NCI-H69 (cell line): ENCODE results near the gene PDLIM3.
"Not testable (repeated sequence)": the region's sequence is repeated elsewhere in the genome, so short reads cannot be mapped to it uniquely, and the experiment has no call there.

Experiments used
- DNase-seq: peaks from one replicate; lab custom pipeline; 2025; lab: John Stamatoyannopoulos, UW

Gene PDLIM3

DNA sequence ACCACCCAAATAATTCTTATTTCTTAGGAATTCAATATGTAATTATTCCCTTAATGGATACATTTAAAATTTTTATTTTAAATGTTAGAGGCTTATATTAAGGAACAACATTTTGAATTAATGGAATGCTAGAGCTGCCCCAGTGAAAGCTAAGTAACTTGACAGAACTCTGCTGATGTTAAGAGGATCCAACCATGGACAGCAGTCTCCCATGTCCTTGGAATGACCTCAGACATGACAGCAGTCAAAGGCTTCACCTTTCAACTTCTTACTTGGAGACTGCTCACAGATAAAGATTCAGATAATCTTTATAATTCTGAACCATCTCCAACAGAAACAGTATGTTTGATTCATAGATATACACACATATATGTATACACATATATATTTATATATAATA is 17.2 kb downstream of the PDLIM3 start:
- no peak for DNase-seq

DNA sequence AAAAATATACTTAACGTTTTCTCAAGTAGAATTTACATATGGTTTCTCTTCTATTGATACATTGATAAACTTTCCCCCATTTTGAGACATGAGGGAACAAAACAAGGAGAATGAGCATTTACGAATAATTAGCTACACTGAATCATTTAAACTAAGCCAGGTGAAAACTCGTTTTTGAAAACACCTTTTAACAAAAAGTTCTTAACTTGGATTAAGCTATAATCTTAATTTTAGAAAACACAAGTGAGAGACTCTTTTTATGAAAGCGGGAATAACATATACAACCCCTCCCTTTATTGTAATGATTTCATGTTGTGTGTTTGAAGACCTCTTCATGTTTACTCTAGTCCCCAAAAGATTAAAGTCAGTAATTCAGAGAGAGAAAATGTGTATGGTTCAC is 20.1 kb downstream of the PDLIM3 start:
- no peak for DNase-seq

DNA sequence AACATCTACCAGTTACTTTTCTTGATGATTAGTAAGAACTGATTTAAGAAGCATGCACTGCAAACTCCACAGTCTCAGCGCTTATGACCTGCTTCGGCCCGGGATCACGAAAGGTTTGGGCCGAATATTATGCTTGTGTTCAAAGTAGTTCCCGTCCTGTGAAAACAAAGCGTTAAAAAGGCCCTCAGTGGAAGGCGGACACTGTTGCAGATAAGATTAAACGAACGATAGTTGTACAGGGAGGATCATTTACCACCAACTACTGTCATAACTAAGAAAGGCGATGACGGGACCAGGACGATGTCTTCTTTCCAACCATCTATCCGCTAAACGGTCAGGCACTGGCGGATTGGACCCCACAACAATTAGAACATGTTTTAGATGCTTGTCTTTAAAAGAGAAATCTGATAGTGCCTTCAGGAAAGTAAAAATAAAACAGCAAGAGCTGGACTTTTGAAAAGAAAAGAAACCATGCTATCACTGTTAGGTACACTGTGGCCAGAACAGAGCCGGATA is 21.1 kb downstream of the PDLIM3 start:
- no peak for DNase-seq

DNA sequence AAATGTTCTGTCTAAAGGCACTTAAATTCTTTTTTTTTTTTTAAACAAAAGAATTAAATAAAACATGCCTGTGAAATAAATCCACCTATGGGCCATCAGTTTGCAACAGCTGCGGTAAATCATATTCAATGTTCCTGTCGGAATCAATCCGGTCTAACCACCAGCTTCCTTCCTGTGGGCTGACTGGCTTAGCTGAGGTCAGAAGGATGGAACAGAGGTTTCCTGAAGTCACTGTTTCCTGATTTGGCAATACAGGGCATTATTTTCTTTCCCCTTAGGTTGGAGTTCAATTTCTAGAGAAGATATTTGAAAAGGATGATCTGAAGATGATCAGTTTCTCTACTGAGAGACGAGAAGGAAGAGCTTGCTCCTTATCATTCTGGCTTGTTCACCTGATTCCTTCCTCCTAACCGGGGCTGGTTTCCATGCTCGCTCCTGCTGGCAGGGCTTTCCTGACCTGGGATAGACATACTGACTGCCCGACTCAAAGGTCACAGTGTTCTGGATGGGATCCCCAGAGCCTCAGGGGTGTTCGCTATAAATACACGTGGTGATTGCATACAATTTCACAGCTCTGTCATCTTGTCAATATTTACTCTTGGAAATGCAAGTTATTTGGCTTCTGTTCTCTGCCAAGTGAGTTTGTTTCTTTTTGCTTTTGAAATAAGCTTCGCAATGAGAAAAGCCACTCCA is 21.7 kb downstream of the PDLIM3 start:
- DNase-seq: no peak

DNA sequence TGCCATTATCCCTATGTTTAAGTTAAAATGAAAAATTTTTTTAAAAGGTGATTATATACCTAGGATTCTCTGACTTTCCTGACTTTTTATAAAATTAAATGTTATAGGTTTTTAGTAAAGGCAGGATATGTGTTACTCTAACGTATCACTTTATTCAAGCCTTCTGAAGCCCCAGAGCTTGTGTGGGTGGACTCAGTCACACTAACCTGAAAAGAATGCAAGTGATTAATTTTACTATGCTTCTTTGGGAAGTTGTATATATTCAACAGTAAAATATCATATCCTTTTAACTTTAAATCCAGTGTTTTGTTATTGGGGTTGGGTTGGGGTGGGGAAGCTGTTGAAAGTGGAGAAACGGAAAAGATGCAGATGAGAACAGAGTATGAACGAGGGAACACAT is 22.8 kb downstream of the PDLIM3 start:
- no peak for DNase-seq

DNA sequence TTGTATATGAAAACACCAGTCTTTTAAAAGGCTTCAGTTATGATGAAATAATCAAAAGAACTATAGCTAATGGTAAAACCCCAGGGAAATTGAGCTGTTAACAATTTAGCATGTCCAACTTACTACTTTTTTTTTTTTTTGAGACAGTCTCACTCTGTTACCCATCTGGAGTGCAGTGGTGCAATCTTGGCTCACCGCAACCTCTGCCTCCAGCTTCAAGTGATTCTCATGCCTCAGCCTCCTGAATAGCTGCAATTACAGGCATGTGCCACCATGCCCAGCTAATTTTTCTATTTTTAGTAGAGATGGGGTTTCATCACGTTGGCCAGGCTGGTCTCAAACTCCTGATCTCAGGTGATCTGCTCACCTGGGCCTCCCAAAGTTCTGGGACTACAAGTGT is 24.1 kb downstream of the PDLIM3 start:
- not testable (repeated sequence) for DNase-seq

DNA sequence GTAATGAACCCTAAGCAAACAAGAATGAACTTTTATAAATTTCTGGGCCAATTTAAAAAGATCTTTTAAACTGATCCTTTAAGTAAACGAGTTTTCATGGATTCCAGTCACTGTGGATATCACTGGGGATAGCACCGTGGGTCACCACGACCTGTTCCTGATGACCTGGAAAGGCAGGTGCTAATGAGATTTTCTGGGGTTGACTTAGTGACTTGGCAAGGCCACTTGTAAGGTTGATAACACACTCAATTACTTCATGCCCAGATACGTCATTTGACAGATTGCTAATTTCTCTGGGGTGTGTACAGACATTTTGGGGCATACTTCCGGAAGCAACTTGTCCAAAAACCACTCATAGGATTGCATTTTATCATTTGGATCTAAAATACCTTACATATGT is 24.5 kb downstream of the PDLIM3 start:
- DNase-seq: no peak

DNA sequence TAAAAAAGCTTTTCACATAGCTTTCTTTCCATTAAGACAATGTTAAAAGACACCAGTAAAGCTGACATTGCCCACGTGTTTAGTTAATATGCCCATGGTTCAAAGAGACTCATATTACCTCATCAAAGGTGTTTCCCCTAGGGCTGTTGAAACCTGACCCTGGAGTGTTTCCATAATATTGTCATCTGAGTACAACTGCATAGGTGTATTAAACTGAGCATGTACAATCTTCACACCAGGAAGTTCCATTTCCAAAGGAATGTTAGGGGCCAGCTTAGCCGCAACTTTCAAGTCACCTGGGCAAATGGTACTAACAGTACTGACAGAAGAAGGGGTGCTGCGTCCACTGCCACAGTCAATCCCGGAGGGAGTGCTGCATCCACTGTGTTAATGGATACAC is 27.1 kb downstream of the PDLIM3 start:
- DNase-seq: peak; percentile 28

DNA sequence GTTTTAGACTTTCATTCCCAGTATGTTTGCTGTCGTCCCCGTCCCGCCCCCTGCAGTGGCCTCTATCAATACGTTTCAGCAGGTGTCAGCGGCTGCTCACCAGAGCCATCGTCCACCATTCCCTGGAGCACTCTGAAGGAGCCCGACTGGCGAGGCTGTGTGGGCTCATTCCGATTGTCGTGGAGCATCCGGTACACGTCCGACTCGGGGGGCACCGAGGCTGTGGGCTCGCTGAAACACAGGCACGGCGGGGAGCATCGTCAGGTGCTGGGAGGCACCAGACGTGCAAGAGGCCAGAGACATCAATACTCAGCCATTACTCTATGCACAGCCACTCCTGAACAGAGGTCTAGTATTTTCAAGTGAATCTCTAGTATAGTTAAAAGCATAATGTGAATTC is 28.9 kb downstream of the PDLIM3 start:
- no peak for DNase-seq

DNA sequence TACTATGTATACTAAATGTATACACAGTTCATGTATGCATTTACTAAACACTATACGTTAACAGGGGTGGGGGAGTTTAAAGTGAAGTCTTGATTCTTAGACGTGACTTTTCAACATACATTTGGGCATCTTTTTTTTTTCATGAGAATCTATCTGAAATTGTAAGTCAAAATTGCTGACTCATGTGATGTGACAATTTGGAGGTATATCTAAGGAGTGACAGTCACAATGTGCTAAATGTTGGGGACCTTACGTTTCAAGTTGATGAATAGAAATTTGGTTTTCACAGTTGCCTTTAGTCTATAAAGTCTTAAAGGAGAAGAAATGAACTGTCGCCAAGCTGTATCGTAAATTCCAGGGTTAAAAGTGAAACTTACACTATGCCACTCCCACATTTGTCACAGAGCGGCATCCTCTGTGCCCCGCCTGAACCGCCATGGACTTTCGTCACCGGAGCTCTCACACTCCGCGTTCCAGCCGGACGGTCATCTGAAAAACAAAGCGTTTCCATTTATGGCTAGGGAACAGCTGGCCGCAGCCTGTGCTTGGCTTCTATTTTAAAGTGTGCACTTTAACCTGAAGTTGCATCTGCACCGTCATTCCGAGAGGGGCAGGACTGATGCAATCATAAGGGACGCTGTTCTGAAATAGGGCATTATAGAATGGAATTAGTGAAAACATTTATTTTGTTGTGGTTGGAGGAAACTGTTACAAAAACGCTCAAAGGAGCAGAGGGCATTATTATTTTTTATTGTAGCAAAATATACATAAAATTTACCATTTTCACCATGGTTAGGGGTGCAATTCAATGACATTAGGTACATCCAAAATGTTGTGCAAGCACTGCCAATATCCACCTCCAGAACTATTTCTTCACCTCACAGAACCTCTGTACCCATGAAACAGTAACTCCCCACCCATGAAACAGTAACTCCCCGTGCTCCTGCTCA is 30.9 kb downstream of the PDLIM3 start:
- peak; percentile 31 for DNase-seq

DNA sequence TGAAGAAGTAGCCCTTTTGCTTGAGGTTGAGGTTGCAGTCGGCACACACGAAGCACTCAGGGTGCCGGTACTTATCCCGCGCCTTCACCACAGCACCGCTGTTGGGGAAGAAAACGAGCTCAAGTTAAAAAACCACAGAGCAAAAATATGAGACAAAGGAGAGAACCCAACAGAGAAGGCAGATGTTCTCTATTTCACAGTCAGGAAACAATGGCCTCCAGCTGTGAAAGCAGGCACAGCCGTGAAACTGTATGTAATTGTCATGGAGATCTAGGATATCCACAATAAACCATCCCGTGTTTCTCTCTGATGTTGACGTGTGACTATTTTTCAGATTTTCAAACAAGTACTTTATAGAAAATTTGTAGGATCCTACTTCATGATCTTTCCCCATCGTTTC is 32.9 kb downstream of the PDLIM3 start:
- no peak for DNase-seq

DNA sequence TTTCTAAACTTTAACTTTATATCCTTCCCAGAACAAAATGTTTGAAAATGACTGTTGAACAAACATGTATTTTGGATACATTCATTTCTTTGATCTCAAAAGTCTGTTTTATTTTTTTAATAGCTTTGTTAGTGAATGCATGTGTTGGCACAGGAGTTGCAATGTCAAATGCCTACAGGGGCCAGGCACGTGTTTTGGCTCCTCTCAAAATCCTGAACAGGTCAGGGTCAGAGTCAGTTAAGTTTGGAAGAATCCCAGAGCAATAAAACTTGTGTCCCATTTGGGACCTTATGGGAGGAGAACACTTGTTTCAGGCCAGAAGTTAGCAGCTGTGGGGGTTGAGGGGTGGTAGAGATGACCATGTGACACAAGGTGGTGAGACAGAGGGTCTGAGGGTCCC is 34.7 kb downstream of the PDLIM3 start:
- DNase-seq: no peak

DNA sequence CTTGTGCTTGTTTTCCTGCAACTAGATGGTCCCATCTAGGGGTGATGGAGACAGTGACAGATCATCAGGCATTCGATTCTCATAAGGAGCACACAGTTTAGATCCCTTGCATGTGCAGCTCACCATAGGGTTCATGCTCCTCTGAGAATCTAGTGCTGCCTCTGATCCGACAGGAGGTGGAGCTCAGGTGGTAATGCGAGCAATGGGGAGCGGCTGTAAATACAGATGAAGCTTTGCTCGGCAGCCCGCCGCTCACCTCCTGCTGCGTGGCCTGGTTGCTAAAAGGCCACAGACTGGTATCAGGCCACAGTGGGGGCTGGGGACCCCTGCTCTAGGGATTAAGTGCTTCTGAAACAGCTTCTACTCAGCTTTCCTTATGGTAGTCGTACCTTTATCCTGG is 35.3 kb downstream of the PDLIM3 start:
- no peak for DNase-seq

DNA sequence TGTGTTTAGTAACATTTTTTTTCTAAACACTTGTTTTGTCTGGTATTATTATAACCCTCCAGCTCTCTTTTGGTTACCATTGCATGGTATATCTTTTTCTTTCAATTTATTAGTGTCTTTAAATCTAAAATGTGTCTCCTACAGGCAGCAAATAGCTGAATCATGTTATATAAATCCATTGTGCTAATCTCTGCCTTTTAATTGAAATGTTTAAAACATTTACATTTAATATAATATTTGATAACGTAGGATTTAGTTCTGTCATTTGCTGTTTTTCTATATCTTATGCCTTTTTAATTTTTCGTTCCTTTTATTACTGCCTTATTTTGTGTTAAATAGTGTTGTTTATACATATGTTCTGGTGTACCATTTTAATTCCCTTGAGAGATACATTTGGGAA is 46.7 kb downstream of the PDLIM3 start:
- no peak for DNase-seq

DNA sequence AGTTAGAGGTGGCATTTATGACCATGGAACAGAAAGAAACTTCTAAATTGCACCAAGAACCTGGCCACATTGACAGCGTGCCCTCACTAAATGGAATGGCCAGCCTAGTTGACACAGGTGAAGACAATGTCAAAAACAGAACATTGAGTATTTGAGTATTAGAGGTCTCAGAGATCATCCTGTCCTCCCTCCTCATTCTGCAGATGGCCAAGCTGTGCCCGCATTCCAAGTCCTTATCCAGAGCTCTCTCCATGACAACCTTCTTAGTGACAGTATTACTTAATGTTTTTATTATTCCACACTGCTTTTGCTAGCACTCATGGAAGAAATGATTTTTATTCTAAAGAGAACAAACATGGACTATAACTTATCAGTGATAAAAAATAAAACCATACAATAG is 53.9 kb downstream of the PDLIM3 start:
- DNase-seq: no peak

DNA sequence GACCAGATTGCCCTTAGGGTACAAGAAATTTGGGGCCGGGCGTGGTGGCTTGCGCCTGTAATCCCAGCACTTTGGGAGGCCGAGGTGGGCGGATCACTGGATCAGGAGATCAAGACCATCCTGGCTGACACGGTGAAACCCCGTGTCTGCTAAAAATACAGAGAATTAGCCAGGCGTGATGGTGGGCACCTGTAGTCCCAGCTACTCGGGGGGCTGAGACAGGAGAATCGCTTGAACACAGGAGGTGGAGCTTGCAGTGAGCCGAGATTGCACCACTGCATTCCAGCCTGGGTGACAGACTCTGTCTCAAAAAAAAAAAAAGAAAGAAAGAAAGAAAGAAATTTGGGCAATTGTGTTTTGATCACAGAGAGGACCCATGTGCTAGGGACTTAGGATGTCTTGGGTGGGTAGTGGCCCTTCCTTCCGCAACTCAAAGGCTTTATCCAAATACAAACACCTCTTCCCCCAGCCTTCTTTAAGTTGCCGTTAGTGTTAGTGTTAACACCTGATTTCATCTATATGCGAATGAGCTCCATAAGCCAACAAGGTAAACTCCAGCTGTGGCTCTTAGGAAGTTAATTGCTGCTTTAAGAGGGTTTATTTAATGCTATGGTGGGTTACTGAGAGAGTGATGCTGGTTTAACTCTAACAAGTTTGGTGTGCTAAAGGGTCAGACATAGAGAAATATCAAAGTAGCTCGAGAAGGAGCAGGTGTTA is 55.1 kb downstream of the PDLIM3 start:
- no peak for DNase-seq

DNA sequence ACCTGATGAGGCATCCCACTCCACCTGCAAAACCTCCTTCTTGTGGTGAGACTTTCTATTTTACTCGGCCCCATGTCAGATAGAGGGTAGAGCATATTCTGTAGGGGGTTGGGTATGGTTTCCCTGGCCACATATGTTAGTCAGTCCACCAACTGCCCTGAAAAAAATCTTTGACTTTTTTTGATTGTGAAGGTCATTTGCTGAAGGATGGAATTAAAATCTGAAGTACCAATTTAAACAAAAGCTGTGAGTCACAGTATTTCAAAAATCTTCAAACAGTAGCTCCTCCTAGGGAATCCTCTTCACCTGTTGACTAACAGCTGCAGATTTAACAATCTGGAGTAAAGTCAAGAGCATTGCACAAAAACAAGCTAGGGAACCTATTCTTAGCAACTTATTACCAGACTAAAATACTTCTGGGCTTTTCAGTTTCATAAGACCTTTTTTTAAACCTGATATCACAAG is 55.8 kb downstream of the PDLIM3 start:
- DNase-seq: no peak

DNA sequence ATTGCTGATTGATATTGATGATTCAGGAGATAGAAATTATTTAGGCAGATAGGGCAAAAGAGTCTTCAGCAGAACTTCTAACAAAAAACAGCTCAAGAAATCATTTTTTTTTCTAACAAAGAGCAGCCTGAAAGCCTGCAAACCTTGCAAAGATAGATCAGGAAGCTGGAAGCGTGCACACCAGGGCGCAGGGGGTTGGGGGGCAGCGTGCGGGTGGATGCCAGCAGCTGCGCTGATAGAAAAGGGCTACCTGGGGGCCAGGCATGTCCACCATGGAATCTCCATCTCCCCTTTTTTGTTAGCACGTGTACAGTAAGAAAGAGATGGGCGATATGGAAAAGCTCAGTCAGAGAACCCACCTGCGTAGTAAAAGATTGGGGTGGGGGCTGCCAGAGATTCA is 62.1 kb downstream of the PDLIM3 start:
- no peak for DNase-seq

DNA sequence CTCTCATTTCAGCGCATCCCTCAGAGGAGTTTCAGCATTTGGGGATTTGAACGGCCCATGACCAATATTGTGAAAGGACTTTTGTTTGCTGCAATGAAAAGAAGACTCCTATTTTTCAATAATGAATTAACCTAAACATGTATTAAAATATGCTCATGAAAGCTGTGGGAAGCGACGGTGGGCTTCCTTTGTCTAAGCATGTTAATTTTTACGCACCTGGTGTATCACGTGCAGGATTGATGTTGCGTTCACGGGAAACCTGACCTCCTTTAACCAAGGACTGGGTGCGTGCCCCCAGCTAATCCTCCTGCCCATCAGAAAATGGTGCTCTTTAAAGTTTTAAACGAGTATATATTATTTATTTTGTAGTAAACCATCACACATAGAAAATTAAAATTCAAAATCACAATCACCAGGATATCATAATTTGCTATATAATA is 63.2 kb downstream of the PDLIM3 start:
- DNase-seq: peak; percentile 10

DNA sequence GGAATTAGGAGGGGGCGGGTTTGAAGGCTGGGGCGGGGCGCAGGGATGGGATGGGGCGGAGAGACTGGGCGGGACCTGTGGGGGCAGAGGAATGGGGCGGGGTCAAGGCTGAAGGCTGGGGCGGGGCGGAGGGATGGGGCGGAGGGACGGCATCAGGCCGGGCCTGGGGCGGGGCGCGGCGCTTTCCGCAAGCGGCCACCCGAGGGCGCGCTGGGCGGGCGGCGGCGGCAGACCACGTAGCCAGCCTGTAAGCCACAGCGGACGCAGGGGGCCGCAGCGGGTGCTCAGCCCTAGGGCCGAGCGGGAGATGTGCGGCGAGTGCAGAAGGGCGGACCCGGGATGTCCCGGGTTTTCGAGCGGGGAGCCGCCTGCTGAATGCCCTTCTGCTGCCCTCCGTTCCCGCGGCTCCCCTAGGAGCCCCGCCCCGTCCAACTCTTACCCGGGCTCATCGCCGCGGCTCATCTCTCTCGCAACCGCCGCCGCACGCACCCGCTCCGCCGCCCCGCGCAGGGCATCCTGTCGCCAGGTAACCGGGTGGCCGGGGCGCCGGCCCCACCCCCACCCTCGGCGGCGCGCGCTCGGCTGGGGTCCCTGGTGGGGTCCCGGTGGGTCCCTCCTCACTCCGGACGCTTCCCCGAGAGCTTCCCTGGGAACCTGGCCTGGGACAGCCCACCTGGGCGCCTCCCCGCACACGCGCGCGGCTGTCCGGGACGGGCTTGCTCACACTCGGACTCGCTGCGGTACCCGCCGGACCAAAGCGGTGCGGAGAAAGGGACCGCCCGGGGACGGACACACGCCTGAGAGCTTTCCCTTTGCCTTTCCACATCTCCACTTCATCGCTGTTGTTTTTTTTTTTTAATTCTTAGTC is 63.8 kb downstream of the PDLIM3 start, which contains the start of gene CCDC110:
Gene CCDC110, minus strand, starts transcription at position 499 of the 868 bp plus-strand sequence. Its CDS starts 50 bp downstream, at position 449.
- DNase-seq: peak; percentile 85

DNA sequence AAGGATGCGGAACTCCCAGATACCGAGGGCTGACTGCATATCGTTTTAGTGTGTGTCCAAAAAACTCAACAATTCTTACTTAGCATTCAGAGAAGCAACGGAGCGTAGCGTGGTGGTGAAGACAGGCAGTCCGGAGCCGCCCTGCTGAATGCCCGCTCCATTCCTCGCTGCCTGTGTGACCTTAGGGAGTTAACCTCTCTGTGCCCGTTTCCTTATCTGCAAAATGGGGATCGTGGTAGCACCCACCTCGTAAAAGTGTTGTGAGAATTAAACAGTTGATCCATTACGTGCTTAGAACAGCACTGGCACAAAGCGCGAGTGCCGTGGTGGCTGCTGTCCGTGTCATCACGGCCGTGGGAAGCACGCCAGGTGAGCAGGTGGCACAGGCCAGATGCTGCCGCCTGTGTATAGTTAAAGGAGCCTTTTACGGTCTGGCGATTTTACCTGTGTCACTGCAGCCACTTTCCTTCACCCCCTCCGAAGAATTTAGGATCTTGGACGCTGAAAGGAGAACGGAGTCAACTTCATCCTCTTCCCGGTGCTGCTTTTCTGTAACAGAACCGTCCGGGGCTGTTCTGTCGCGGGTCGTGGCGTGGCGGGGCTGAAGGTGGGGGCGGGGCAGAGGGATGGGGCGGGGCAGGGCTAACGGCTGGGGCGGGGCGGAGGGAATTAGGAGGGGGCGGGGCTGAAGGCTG is 64.7 kb downstream of the PDLIM3 start:
- DNase-seq: peak; percentile 80
